ENCODE measurements around the gene F8A1.
"Not testable (repeated sequence)": the region's sequence is repeated elsewhere in the genome, so short reads cannot be mapped to it uniquely, and the experiment has no call there.

GRCh38 chrX:154884069-154884468 lies 2.1 kb upstream of the F8A1 start:
- TF ChIP-seq CTCF, POLR2A, POLR2AphosphoS5 (IDR thresholded peaks at IDR 0.05): not testable (repeated sequence)

Measured in breast epithelium (tissue), 3 donors.